OCI-LY3 (cell line): ENCODE results near the gene COBL.

Experiments
- CTCF ChIP-seq: fragments of 200-600, 300-600 bp; sonication (generic); IDR thresholded peaks from 2 replicates; pipeline ENCODE4 v1.5.1; 2014; ENCODE audit warnings: antibody characterized with exemption, low read length, low read depth
- EZH2phosphoT487 ChIP-seq: fragments of 200-600 bp; shearing (Covaris generic); IDR thresholded peaks from 2 replicates; pipeline ENCODE4 v1.6.1; 2018; ENCODE audit warnings: antibody characterized with exemption, mixed run types, low read depth

GRCh38 chr7:51077316-51077986 lies 239.2 kb downstream of the COBL start:
- no peak for TF ChIP-seq CTCF
- no peak for TF ChIP-seq EZH2phosphoT487
